Measurements from ENCODE around the gene ZNF296. TPM values are rescaled to one million over a fixed set of nuclear protein-coding genes. Genes with fewer than 3 reads are reported as not detected.

The ZNF296 gene
- total RNA-seq, 1 donor from 2014 or later: not detected

GRCh38 chr19:45049073-45049736 is 27.1 kb downstream of the ZNF296 start:
- H3K27ac ChIP-seq (replicated peaks): peak overlapping the region; percentile 50
- H3K36me3 ChIP-seq: peaks cover 39% of the 10 kb centered on the region
- H3K9me3 ChIP-seq (replicated peaks): no peaks in the 10 kb centered on the region
- peaks cover 75% of the 10 kb centered on the region for H3K4me1 ChIP-seq
- DNase-seq: peak; percentile 35
- H3K4me3 ChIP-seq: no peak overlapping the region
- no peaks in the 10 kb centered on the region for H3K27me3 ChIP-seq (ENCODE audit: low read depth)
- intact Hi-C loops (cut with micrococcal nuclease): no loop called here
- TF ChIP-seq, protein P1, sequence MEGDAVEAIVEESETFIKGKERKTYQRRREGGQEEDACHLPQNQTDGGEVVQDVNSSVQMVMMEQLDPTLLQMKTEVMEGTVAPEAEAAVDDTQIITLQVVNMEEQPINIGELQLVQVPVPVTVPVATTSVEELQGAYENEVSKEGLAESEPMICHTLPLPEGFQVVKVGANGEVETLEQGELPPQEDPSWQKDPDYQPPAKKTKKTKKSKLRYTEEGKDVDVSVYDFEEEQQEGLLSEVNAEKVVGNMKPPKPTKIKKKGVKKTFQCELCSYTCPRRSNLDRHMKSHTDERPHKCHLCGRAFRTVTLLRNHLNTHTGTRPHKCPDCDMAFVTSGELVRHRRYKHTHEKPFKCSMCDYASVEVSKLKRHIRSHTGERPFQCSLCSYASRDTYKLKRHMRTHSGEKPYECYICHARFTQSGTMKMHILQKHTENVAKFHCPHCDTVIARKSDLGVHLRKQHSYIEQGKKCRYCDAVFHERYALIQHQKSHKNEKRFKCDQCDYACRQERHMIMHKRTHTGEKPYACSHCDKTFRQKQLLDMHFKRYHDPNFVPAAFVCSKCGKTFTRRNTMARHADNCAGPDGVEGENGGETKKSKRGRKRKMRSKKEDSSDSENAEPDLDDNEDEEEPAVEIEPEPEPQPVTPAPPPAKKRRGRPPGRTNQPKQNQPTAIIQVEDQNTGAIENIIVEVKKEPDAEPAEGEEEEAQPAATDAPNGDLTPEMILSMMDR (IDR thresholded peaks at IDR 0.05; ENCODE audit: borderline replicate concordance): no peak

GRCh38 chr19:45047188-45047797 is 29.0 kb downstream of the ZNF296 start:
- no peaks in the 10 kb centered on the region for H3K9me3 ChIP-seq (replicated peaks)
- TF ChIP-seq, protein P1 (IDR thresholded peaks at IDR 0.05; ENCODE audit: borderline replicate concordance): no peak
- peaks cover 76% of the 10 kb centered on the region for H3K4me1 ChIP-seq
- intact Hi-C loops (cut with micrococcal nuclease): no loop called here
- no peak overlapping the region for H3K4me3 ChIP-seq
- peaks cover 36% of the 10 kb centered on the region for H3K36me3 ChIP-seq
- no peak overlapping the region for H3K27ac ChIP-seq (replicated peaks)
- no peaks in the 10 kb centered on the region for H3K27me3 ChIP-seq (ENCODE audit: low read depth)
- DNase-seq: no peak

GRCh38 chr19:45046355-45046754 is 29.9 kb downstream of the ZNF296 start:
- H3K4me1 ChIP-seq: peaks cover 79% of the 10 kb centered on the region

DNA sequence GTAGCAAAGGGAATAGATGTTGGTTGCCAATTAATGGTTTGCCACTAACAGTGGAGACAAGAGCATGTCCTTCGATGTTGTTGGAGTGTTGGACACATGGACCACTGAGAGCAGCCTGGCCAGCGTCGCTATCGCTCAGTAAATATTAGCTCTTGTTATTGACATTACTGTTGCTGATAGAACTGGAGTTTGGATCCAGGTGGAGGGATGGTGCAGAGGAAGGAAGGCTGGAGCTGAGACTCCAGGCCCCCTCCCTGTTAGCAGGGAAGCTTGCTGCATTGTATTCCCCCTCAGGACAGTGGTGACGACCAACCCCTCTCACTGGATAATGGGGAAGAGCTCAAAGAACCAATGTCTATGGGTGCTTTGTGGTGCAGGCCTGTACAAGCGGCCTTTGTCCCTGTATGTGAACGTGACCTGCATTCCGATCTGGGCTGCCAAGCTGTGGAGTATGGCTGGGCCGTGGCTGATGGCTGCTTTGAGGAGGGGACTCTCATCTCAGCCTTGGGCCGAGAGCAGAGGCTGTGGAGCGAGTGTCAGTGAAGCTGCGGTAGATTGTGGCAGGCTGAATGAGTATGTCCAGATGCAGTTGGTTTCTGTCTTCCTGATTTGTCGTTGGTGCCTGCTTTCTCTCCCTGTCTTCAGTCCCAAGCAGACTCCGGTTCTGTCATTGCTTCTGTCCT is 30.5 kb downstream of the ZNF296 start:
- Histone ChIP-seq H3K36me3 (peaks cover 47% of the 10 kb centered on the region), H3K27ac (replicated peaks) (peak overlapping the region; percentile 47), H3K4me3 (no peak overlapping the region), H3K9me3 (replicated peaks) (no peaks in the 10 kb centered on the region), H3K27me3 (ENCODE audit: low read depth) (no peaks in the 10 kb centered on the region), H3K4me1 (peaks cover 85% of the 10 kb centered on the region)
- intact Hi-C loops (cut with micrococcal nuclease): no loop called here
- no peak for DNase-seq
- TF ChIP-seq, protein P1 (IDR thresholded peaks at IDR 0.05; ENCODE audit: borderline replicate concordance): no peak

More at GRCh38 chr19:45046355-45046754, 29.9 kb downstream of the ZNF296 start:
- H3K4me3 ChIP-seq: no peak overlapping the region
- H3K36me3 ChIP-seq: peaks cover 43% of the 10 kb centered on the region
- TF ChIP-seq, protein P1 (IDR thresholded peaks at IDR 0.05; ENCODE audit: borderline replicate concordance): no peak
- no peaks in the 10 kb centered on the region for H3K9me3 ChIP-seq (replicated peaks)
- no peak for DNase-seq
- H3K27ac ChIP-seq (replicated peaks): peak overlapping the region; percentile 47
- intact Hi-C loops (cut with micrococcal nuclease): no loop called here
- no peaks in the 10 kb centered on the region for H3K27me3 ChIP-seq (ENCODE audit: low read depth)

- peaks cover 69% of the 10 kb centered on the region for H3K4me1 ChIP-seq
- TF ChIP-seq, protein P1 (IDR thresholded peaks at IDR 0.05; ENCODE audit: borderline replicate concordance): no peak
- no peak for DNase-seq
- peaks cover 61% of the 10 kb centered on the region for H3K36me3 ChIP-seq
- no peak overlapping the region for H3K27ac ChIP-seq (replicated peaks)
- H3K9me3 ChIP-seq (replicated peaks): no peaks in the 10 kb centered on the region
- intact Hi-C loops (cut with micrococcal nuclease): no loop called here
- no peaks in the 10 kb centered on the region for H3K27me3 ChIP-seq (ENCODE audit: low read depth)
- no peak overlapping the region for H3K4me3 ChIP-seq
Observed at GRCh38 chr19:45041125-45041524, 35.2 kb downstream of the ZNF296 start.

Measured in left ventricle myocardium inferior (tissue), 1 donor.